Measurements from ENCODE around the gene ZNF750.

Gene ZNF750

GRCh38 chr17:82831041-82831817, 8.6 kb downstream of the ZNF750 start:
- ChIA-PET POLR2A (ENCODE audit: low non-redundant PET) (no interaction called here), CTCF (interaction anchor here (0.6 kb wide), 1 partner anchor 1277 kb away, joined by 3 read pairs; no protein-coding TSS in a partner anchor)
- TF ChIP-seq CTCF (conservative IDR thresholded peaks at IDR 0.05; ENCODE audit: low read depth): no peak
- peak overlapping the region; percentile 97 for H3K27ac ChIP-seq
- no peak for DNase-seq (ENCODE audit: low spot score)

- no peak overlapping the region for H3K27ac ChIP-seq
- no peak for TF ChIP-seq CTCF (conservative IDR thresholded peaks at IDR 0.05; ENCODE audit: low read depth)
- CTCF ChIA-PET: interaction anchor here (1.2 kb wide), 1 partner anchor 48 kb away, joined by 3 read pairs; no protein-coding TSS in a partner anchor
- POLR2A ChIA-PET (ENCODE audit: low non-redundant PET): no interaction called here
- no peak for DNase-seq (ENCODE audit: low spot score)
Observed at GRCh38 chr17:82830249-82830661, 9.6 kb downstream of the ZNF750 start.

- CTCF ChIA-PET: no interaction called here
- POLR2A ChIA-PET (ENCODE audit: low non-redundant PET): no interaction called here
- no peak for TF ChIP-seq CTCF (conservative IDR thresholded peaks at IDR 0.05; ENCODE audit: low read depth)
- DNase-seq (ENCODE audit: low spot score): no peak
- H3K27ac ChIP-seq: no peak overlapping the region
Observed at GRCh38 chr17:82828875-82829487, 10.8 kb downstream of the ZNF750 start.

GRCh38 chr17:82826956-82827355, 12.9 kb downstream of the ZNF750 start:
- no peak for TF ChIP-seq CTCF (conservative IDR thresholded peaks at IDR 0.05; ENCODE audit: low read depth)
- DNase-seq (ENCODE audit: low spot score): no peak
- H3K27ac ChIP-seq: peak overlapping the region; percentile 3
- CTCF ChIA-PET: no interaction called here
- POLR2A ChIA-PET (ENCODE audit: low non-redundant PET): no interaction called here

GRCh38 chr17:82826211-82826610, 13.6 kb downstream of the ZNF750 start:
- POLR2A ChIA-PET (ENCODE audit: low non-redundant PET): no interaction called here
- CTCF ChIA-PET: no interaction called here
- no peak for DNase-seq (ENCODE audit: low spot score)
- no peak for TF ChIP-seq CTCF (conservative IDR thresholded peaks at IDR 0.05; ENCODE audit: low read depth)
- peak overlapping the region; percentile 3 for H3K27ac ChIP-seq

- TF ChIP-seq CTCF (conservative IDR thresholded peaks at IDR 0.05; ENCODE audit: low read depth): no peak
- no peak for DNase-seq (ENCODE audit: low spot score)
- H3K27ac ChIP-seq: 0 out of 2 replicates have a peak overlapping the region, but pooled peaks have one; percentile 1
- CTCF ChIA-PET: interaction anchor here (0.8 kb wide), 1 partner anchor 273 kb away, joined by 4 read pairs; no protein-coding TSS in a partner anchor
- POLR2A ChIA-PET (ENCODE audit: low non-redundant PET): no interaction called here
Observed at GRCh38 chr17:82825540-82826124, 14.2 kb downstream of the ZNF750 start.

All from RWPE1 (cell line).